GM12873 (cell line): ENCODE results near the gene CFB.

Source experiments
- CTCF ChIP-seq: IDR thresholded peaks from 2 replicates; pipeline ENCODE4 v1.5.1; 2012; ENCODE audit warnings: low read depth, mild to moderate bottlenecking, moderate library complexity, low read length, control low read depth; ENCODE audit not compliant: insufficient read depth; ENCODE audit errors: missing control alignments

Gene CFB

DNA sequence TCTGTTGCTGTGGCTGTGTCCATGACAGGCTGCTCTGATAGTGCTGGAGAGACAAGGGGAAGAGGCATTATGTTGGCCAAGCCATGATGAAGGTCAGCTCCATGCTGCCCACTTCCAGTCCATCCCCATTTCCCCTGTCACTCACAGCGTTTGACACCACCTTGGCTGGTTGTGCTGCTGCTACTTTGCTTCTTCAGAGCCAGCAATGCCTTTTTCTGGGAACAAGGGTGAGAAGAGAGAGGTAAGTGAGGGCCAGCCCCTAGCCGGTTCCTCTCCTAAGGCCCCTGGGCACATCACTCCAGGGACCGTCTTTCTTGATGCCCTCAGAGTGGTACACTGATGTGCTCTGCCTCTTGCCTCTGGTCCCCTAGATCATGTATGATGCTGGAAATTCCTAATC, 10.9 kb downstream of the CFB start:
- no peak for TF ChIP-seq CTCF

DNA sequence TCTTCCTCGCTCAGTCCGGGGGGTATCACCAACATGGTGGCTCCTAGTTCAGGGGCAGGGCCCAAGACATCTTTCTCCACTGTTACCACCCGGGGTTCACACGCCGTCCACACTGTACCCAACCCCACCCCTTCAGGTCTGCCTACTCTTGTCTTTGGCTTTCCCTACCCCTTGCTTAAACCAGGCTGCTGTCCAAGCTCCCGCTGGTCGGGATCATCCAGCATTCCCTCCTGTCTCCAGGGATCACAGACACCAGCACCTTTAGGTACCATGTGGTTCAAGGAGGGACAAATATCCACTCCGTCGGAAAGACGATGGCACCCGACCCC, 12.5 kb downstream of the CFB start:
- no peak for TF ChIP-seq CTCF

DNA sequence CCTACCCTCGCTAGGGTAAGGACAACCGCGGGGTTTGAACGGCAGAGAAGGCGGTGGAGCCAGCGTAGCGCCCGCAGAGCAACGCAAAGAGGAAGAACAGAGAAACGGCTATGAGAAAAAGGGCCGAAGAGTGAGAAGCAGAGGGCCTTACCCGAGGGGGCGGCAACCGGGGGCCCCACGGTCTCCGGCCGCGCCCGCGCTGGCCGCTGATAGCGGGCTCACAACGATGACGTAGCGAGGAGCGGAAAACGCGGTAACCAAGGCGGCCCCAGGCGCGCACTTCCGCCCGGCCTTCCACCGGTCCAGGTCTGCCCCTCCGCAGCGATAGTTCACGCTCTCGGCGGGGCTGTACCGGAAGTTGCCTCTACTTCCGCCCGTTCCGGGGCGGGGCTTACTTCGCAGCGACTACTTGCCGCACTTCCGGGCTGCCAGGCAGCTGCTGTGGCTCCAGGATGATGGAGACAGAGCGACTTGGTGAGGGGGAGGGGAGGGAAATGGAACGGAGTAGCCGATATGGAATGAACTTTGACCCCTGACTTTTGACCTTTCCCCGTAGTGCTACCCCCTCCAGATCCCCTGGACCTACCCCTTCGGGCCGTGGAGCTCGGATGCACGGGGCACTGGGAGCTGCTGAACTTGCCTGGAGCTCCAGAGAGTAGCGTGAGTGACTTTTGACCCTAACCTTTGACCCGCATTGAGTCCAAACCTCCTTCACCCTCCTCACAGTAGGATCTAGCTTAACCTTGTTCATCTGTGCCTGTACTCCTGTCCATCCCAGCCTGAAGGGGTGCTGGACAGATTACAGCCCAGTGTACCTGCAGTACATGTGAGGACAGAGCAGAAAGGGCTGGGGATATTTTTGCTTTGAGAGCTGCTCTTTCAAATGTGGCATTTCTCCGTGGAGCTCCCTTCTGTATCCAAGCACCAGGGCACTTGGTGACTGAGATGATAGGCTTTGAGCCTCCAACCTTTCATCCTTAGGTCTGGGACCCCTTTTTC, 13.1 kb downstream of the CFB start, which contains the start of the genes NELFE and SKIC2:
TSS of gene NELFE (minus strand) at position 231 of the 999 bp plus-strand sequence. CDS start 525 bp downstream, outside the sequence.
TSS of gene SKIC2 (plus strand) at position 435 of the 999 bp plus-strand sequence. CDS start at position 453, 18 bp downstream.
- TF ChIP-seq CTCF: no peak

DNA sequence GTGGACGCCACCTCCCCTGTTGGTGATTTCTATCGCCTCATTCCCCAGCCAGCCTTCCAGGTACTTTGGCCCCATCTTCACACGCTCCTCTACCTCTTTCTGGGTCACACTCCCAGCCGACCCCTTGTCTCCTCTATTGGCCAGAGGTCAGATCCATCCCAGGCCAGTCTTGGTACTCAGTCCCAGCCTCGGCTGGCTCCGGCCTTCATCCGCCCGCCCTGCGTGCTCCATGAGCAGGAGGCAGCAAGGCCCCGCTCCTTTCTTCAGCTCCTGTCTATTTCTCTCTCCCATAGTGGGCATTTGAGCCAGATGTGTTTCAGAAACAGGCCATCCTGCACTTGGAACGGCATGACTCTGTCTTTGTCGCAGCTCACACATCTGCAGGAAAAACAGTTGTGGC, 15.7 kb downstream of the CFB start:
- no peak for TF ChIP-seq CTCF

- TF ChIP-seq CTCF: no peak
Observed at GRCh38 chr6:31963921-31964320, 18.0 kb downstream of the CFB start.

DNA sequence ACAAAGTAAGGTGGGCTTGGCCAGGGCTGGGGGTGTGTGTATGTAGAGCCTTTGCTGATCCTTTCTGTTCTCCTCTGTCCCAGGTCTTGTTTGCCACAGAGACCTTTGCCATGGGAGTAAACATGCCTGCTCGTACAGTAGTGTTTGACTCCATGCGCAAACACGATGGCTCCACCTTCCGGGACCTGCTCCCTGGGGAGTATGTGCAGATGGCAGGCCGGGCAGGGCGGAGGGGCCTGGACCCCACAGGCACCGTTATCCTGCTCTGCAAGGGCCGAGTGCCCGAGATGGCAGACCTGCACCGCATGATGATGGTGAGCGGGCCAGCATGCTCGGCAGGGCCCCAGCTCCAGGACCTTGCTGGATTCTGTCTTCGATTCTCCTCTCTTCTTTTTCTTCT, 19.8 kb downstream of the CFB start:
- no peak for TF ChIP-seq CTCF

- TF ChIP-seq CTCF: no peak
Observed at GRCh38 chr6:31966506-31966905, 20.6 kb downstream of the CFB start.
